Glutamatergic neuron (in vitro differentiated cells): ENCODE measurements around the gene DNMBP. TPM values are rescaled to one million over a fixed set of nuclear protein-coding genes. Genes with fewer than 3 reads are reported as not detected.
A peak's percentile ranks its signal among the peaks of the same experiment; 100 is the strongest.

Source experiments
- DNase-seq: peaks from one replicate; pipeline ENCODE4 v3.0.0; 2022
- H3K27ac Mint-ChIP-seq: one replicate; pipeline ENCODE4 v1.8.0; 2020; ENCODE audit warnings: mild to moderate bottlenecking, mixed read lengths, inconsistent platforms; ENCODE audit not compliant: unreplicated experiment
- H3K27me3 Mint-ChIP-seq: one replicate; pipeline ENCODE4 v1.8.0; 2020; ENCODE audit warnings: mild to moderate bottlenecking, moderate library complexity, mixed read lengths, inconsistent platforms; ENCODE audit not compliant: unreplicated experiment
- H3K36me3 Mint-ChIP-seq: one replicate; pipeline ENCODE4 v1.8.0; 2020; ENCODE audit warnings: mild to moderate bottlenecking, mixed read lengths, inconsistent platforms; ENCODE audit not compliant: unreplicated experiment
- H3K4me1 Mint-ChIP-seq: one replicate; pipeline ENCODE4 v1.8.0; 2020; ENCODE audit warnings: mild to moderate bottlenecking, low read depth, mixed read lengths, inconsistent platforms; ENCODE audit not compliant: unreplicated experiment
- H3K4me3 Mint-ChIP-seq: one replicate; pipeline ENCODE4 v1.8.0; 2020; ENCODE audit warnings: mild to moderate bottlenecking, mixed read lengths, inconsistent platforms; ENCODE audit not compliant: unreplicated experiment
- H3K9me3 Mint-ChIP-seq: one replicate; pipeline ENCODE4 v1.8.0; 2020; ENCODE audit warnings: mild to moderate bottlenecking, moderate library complexity, mixed read lengths, inconsistent platforms; ENCODE audit not compliant: unreplicated experiment
- total RNA-seq: library from RNA; stranded (reverse); fragmentation: NEBNext Ultra II Directional; extraction: Animal tissue kit (Norgen Biotek cat#: 25700); gene quantifications from one replicate; pipeline ENCODE4 v1.2.1, GENCODE V29; 2021; ENCODE audit not compliant: unreplicated experiment
- TF ChIP-seq, protein P1 (sequence below): fragments of 200-600 bp; sonication (generic); IDR thresholded peaks from one replicate; pipeline ENCODE4 v1.5.0; 2021; ENCODE audit not compliant: partially characterized antibody, unreplicated experiment

The DNMBP gene
- total RNA-seq, 1 donor from 2014 or later, result 9.5 TPM

DNA sequence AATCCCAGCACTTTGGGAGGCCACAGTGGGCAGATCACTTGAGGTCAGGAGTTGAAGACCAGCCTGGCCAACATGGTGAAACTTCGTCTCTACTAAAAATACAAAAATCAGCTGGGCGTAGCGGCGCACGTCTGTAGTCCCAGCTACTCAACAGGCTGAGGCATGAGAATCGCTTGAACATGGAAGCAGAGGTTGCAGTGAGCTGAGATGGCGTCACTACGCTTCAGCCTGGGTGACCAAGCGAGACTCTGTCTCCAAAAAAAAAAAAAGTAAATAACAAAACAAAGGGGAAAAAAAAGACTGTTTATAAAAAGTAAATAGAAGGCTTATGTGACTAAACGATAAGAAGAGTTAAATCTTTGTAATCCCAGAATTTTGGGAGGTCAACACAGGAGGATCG, 15.0 kb upstream of the DNMBP start:
- Mint-ChIP-seq H3K27ac (peak overlapping the region; percentile 82), H3K27me3 (peaks cover 7% of the 10 kb centered on the region), H3K4me3 (no peak overlapping the region), H3K4me1 (peaks cover 21% of the 10 kb centered on the region), H3K9me3 (peaks cover 10% of the 10 kb centered on the region), H3K36me3 (peaks cover 6% of the 10 kb centered on the region)
- TF ChIP-seq, protein P1, sequence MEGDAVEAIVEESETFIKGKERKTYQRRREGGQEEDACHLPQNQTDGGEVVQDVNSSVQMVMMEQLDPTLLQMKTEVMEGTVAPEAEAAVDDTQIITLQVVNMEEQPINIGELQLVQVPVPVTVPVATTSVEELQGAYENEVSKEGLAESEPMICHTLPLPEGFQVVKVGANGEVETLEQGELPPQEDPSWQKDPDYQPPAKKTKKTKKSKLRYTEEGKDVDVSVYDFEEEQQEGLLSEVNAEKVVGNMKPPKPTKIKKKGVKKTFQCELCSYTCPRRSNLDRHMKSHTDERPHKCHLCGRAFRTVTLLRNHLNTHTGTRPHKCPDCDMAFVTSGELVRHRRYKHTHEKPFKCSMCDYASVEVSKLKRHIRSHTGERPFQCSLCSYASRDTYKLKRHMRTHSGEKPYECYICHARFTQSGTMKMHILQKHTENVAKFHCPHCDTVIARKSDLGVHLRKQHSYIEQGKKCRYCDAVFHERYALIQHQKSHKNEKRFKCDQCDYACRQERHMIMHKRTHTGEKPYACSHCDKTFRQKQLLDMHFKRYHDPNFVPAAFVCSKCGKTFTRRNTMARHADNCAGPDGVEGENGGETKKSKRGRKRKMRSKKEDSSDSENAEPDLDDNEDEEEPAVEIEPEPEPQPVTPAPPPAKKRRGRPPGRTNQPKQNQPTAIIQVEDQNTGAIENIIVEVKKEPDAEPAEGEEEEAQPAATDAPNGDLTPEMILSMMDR, result no peak
- no peak for DNase-seq

DNA sequence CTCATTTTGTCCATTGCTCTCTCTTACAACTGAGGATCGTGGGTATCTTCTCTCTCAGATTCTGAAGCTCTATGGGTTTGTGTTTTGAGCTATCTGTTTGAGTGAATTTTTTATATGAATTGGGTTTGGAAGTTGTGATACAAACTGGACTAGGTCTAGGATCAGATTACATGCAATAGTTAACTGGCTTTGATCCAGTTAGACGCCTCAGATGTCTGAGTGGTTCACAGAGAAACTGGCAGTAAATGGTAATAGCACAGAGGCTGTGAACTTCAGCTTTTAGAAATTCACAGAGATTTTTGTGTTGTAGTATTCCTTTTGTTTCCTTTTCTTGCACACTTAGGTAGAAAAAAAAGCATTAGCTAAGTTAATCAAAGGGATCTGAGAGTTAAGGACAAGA, 12.7 kb upstream of the DNMBP start:
- peaks cover 4% of the 10 kb centered on the region for H3K27me3 Mint-ChIP-seq
- peaks cover 21% of the 10 kb centered on the region for H3K4me1 Mint-ChIP-seq
- TF ChIP-seq, protein P1, result no peak
- H3K36me3 Mint-ChIP-seq, result no peaks in the 10 kb centered on the region
- no peak overlapping the region for H3K27ac Mint-ChIP-seq
- H3K4me3 Mint-ChIP-seq, result no peak overlapping the region
- no peak for DNase-seq
- H3K9me3 Mint-ChIP-seq, result peaks cover 7% of the 10 kb centered on the region

DNA sequence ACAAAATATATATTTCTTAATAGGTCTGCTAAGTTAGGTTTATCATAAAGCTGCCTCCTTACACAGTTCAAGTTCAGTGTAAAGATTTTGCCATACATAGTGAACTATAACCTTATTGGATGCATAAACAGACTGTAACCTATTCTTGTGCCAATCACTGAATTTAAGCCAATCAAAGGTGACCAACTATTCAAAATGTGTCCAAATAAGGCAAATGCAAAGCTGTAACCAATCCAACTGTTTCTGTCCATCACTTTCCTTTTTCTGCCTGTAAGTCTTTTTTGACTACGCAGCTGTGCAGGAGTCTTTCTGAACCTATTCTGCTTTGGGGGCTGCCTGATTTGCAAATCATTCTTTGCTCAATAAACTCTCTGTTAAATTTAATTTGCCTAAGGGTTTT, 11.6 kb upstream of the DNMBP start:
- H3K36me3 Mint-ChIP-seq, result no peaks in the 10 kb centered on the region
- H3K9me3 Mint-ChIP-seq, result peaks cover 7% of the 10 kb centered on the region
- DNase-seq, result no peak
- TF ChIP-seq, protein P1, result no peak
- H3K27ac Mint-ChIP-seq, result no peak overlapping the region
- no peak overlapping the region for H3K4me3 Mint-ChIP-seq
- peaks cover 19% of the 10 kb centered on the region for H3K4me1 Mint-ChIP-seq
- peaks cover 4% of the 10 kb centered on the region for H3K27me3 Mint-ChIP-seq

DNA sequence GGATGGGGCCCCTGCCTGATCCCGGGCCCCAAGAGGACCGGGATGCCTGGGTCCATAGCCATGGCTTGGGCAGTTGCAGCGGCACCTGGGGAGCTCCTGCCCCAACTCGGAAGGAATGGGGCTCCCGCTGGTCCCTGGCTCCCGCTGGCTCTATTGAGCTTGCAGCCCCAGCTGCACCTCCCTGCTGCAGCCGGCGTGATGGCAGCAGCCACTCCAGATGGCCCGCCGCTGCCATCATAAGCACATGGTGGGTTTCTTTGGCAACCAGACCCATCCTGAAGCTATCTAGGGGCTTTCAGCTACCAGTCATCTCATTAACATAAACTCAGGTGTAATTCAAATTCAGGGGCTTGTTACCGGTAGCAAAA, 11.1 kb upstream of the DNMBP start:
- Mint-ChIP-seq H3K4me1 (peaks cover 19% of the 10 kb centered on the region), H3K4me3 (no peak overlapping the region), H3K36me3 (no peaks in the 10 kb centered on the region), H3K27ac (peak overlapping the region; percentile 73), H3K27me3 (peaks cover 3% of the 10 kb centered on the region), H3K9me3 (peaks cover 6% of the 10 kb centered on the region)
- DNase-seq, result peak; percentile 60
- TF ChIP-seq, protein P1, result no peak

DNA sequence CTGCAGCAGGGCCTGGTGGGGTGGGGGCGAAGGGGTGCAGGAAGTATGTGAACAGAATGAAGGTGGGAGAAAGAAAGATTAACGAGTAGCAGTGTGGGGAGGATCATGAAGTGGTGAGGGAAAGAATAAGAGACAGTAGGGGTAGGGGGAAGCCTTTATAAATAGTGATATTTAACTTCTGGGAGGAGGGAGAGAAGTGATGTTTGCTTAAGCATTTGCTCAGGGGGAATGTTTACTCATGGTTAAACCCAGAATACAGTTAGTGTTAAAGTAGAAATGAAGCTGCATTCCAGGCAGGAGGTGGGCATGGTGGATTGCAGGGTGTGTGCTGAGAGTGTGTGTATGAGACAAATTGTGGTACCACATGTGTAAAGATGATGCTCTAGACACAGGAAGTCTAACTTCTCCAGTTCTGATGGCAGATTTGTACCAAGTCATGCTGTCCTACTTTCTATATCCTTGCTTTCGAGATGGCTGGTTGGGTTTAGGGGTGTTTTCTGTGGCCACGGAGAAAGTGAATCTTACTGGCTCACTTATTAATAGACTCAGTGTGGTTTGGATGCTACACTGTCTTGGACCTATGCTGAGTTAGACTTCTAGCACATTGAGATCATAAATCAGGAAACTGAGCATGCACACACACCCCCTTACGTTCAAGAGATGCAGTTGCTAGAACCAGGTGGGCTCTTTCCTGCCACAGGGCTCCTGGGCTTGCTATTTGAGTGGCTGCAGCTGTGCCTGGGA, 10.6 kb upstream of the DNMBP start:
- peak overlapping the region; percentile 62 for H3K27ac Mint-ChIP-seq
- peaks cover 13% of the 10 kb centered on the region for H3K4me1 Mint-ChIP-seq
- H3K9me3 Mint-ChIP-seq, result peaks cover 3% of the 10 kb centered on the region
- TF ChIP-seq, protein P1, result no peak
- H3K4me3 Mint-ChIP-seq, result peak overlapping the region; percentile 13
- DNase-seq, result no peak
- no peaks in the 10 kb centered on the region for H3K36me3 Mint-ChIP-seq
- H3K27me3 Mint-ChIP-seq, result no peaks in the 10 kb centered on the region
